Stimulated activated CD8-positive, alpha-beta memory T cell treated with anti-CD3 and anti-CD28 coated beads, Interleukin-7, amount 100 ng/mL, for 48 hours (primary cell): ENCODE data around the gene SLC22A9.

Experiments used
- DNase-seq, 2 donors: peaks; one replicate each; pipeline ENCODE4 v3.0.0-alpha.2; 2020; ENCODE audit warnings: low read depth in 1 of 2; ENCODE audit errors: extremely low read depth in 1 of 2

SLC22A9 gene

GRCh38 chr11:63443714-63444113 is 74.1 kb downstream of the SLC22A9 start:
- DNase-seq, result peak in 1 of 2 donors; percentile 15

- no peak for DNase-seq
Observed at GRCh38 chr11:63444160-63444559, 74.6 kb downstream of the SLC22A9 start.

GRCh38 chr11:63445118-63445517 is 75.5 kb downstream of the SLC22A9 start:
- no peak for DNase-seq

GRCh38 chr11:63445720-63446119 is 76.1 kb downstream of the SLC22A9 start:
- no peak for DNase-seq

GRCh38 chr11:63448646-63449045 is 79.1 kb downstream of the SLC22A9 start:
- DNase-seq, result no peak

- no peak for DNase-seq
Observed at GRCh38 chr11:63459586-63459985, 90.0 kb downstream of the SLC22A9 start.
